Measurements from ENCODE around the gene WIZ.

Gene WIZ

GRCh38 chr19:15448044-15448777 is 1.5 kb downstream of the WIZ start:
- DNase-seq (no peak), ATAC-seq (ENCODE audit: insufficient read depth, low read depth) (no peak)
- 0 out of 2 replicates have a peak overlapping the region, but pooled peaks have one; percentile 48 for H2AFZ ChIP-seq (ENCODE audit: low read depth, low read length)
- no peaks in the 10 kb centered on the region for H3K79me2 ChIP-seq (ENCODE audit: insufficient read depth, low read length)
- no peak overlapping the region for H3K4me3 ChIP-seq (ENCODE audit: low read depth in 1 of 2, low read length in 2 of 2)
- no peak overlapping the region for H3K27ac ChIP-seq (ENCODE audit: low read length)
- no peaks in the 10 kb centered on the region for H3K9me3 ChIP-seq (ENCODE audit: insufficient read depth, low read length, severe bottlenecking)
- no peak for TF ChIP-seq CTCF (IDR thresholded peaks at IDR 0.05; ENCODE audit: borderline replicate concordance, extremely low read depth, low read length, poor library complexity, severe bottlenecking)
- no peak overlapping the region for H3K9ac ChIP-seq (ENCODE audit: low read depth, low read length)
- H3K4me2 ChIP-seq (ENCODE audit: insufficient read depth, low read length), result peak overlapping the region; percentile 75; the same call in 1 of the 2 replicates
- no peaks in the 10 kb centered on the region; the same call in 1 of the 2 replicates for H4K20me1 ChIP-seq (ENCODE audit: insufficient read depth, low read length)
- H3K4me1 ChIP-seq (ENCODE audit: insufficient read depth, low read length), result peaks cover 14% of the 10 kb centered on the region
- no peaks in the 10 kb centered on the region for H3K27me3 ChIP-seq (ENCODE audit: insufficient read depth, low read length, poor library complexity)
- peaks cover 15% of the 10 kb centered on the region; the same call in 1 of the 2 replicates for H3K36me3 ChIP-seq (ENCODE audit: insufficient read depth, low read length)

GRCh38 chr19:15447057-15447456 is 2.7 kb downstream of the WIZ start:
- Histone ChIP-seq H3K27me3 (ENCODE audit: insufficient read depth, low read length, poor library complexity) (no peaks in the 10 kb centered on the region), H3K4me1 (ENCODE audit: insufficient read depth, low read length) (peaks cover 14% of the 10 kb centered on the region), H3K27ac (ENCODE audit: low read length) (no peak overlapping the region), H3K4me2 (ENCODE audit: insufficient read depth, low read length) (no peak overlapping the region), H2AFZ (ENCODE audit: low read depth, low read length) (no peak overlapping the region), H3K36me3 (ENCODE audit: insufficient read depth, low read length) (peaks cover 7% of the 10 kb centered on the region; the same call in 1 of the 2 replicates), H3K79me2 (ENCODE audit: insufficient read depth, low read length) (no peaks in the 10 kb centered on the region), H4K20me1 (ENCODE audit: insufficient read depth, low read length) (no peaks in the 10 kb centered on the region), H3K9me3 (ENCODE audit: insufficient read depth, low read length, severe bottlenecking) (no peaks in the 10 kb centered on the region), H3K4me3 (ENCODE audit: low read depth in 1 of 2, low read length in 2 of 2) (no peak overlapping the region), H3K9ac (ENCODE audit: low read depth, low read length) (no peak overlapping the region)
- DNase-seq (no peak), ATAC-seq (ENCODE audit: insufficient read depth, low read depth) (no peak)
- TF ChIP-seq EZH2 (IDR thresholded peaks at IDR 0.05; ENCODE audit: borderline replicate concordance, low read depth, low read length, severe bottlenecking) (no peak), CTCF (IDR thresholded peaks at IDR 0.05; ENCODE audit: borderline replicate concordance, extremely low read depth, low read length, poor library complexity, severe bottlenecking) (no peak)

- Histone ChIP-seq H3K27me3 (ENCODE audit: insufficient read depth, low read length, poor library complexity) (no peaks in the 10 kb centered on the region), H4K20me1 (ENCODE audit: insufficient read depth, low read length) (no peaks in the 10 kb centered on the region), H3K4me2 (ENCODE audit: insufficient read depth, low read length) (no peak overlapping the region), H2AFZ (ENCODE audit: low read depth, low read length) (no peak overlapping the region), H3K9ac (ENCODE audit: low read depth, low read length) (no peak overlapping the region), H3K9me3 (ENCODE audit: insufficient read depth, low read length, severe bottlenecking) (no peaks in the 10 kb centered on the region), H3K4me3 (ENCODE audit: low read depth in 1 of 2, low read length in 2 of 2) (no peak overlapping the region), H3K4me1 (ENCODE audit: insufficient read depth, low read length) (peaks cover 14% of the 10 kb centered on the region), H3K36me3 (ENCODE audit: insufficient read depth, low read length) (no peaks in the 10 kb centered on the region), H3K79me2 (ENCODE audit: insufficient read depth, low read length) (no peaks in the 10 kb centered on the region), H3K27ac (ENCODE audit: low read length) (no peak overlapping the region)
- no peak for TF ChIP-seq EZH2 (IDR thresholded peaks at IDR 0.05; ENCODE audit: borderline replicate concordance, low read depth, low read length, severe bottlenecking)
- TF ChIP-seq CTCF (IDR thresholded peaks at IDR 0.05; ENCODE audit: borderline replicate concordance, extremely low read depth, low read length, poor library complexity, severe bottlenecking), result no peak
- no peak for DNase-seq
- no peak for ATAC-seq (ENCODE audit: insufficient read depth, low read depth)
These were observed 3.9 kb downstream of the WIZ start for GRCh38 chr19:15445807-15446376.
